Peyer's patch (tissue), 4 donors: ENCODE data around the gene CTBS. TPM values are rescaled to one million over a fixed set of nuclear protein-coding genes. Genes with fewer than 3 reads are reported as not detected.

Experiments used
- DNase-seq, 3 donors: peaks; one replicate each; pipeline ENCODE4 v3.0.0-alpha.2; 2017 to 2019
- H3K27ac ChIP-seq, 4 donors: fragments of 200-600 bp; sonication (generic); one replicate each; pipeline ENCODE4 v1.5.1; 2016 to 2019
- H3K27me3 ChIP-seq, 2 donors: fragments of 200-600 bp; sonication (generic); one replicate each; pipeline ENCODE4 v1.5.1; 2019
- H3K36me3 ChIP-seq, 3 donors: fragments of 200-600 bp; sonication (generic); one replicate each; pipeline ENCODE4 v1.5.1; 2016 to 2019
- H3K4me1 ChIP-seq, 4 donors: fragments of 200-600 bp; sonication (generic); one replicate each; pipeline ENCODE4 v1.5.1; 2016 to 2019
- H3K4me3 ChIP-seq, 4 donors: fragments of 200-600 bp; sonication (generic); 1 replicate in 3 of 4; 2 replicates in 1 of 4; pipeline ENCODE4 v1.5.1; 2016 to 2019; ENCODE audit warnings: mild to moderate bottlenecking in 1 of 4
- H3K9me3 ChIP-seq, 4 donors: fragments of 200-600 bp; sonication (generic); one replicate each; pipeline ENCODE4 v1.5.1; 2016 to 2019; ENCODE audit warnings: mild to moderate bottlenecking in 1 of 4
- CTCF ChIP-seq, 6 experiments: fragments of 450-650 bp in 4 of 6; fragments of 200-600 bp in 2 of 6; sonication (generic) in 1 of 6; IDR thresholded peaks; one replicate each; pipeline ENCODE4 v1.5.1; 2017 to 2019; ENCODE audit warnings: antibody characterized with exemption in 6 of 6, mild to moderate bottlenecking in 3 of 6, moderate library complexity in 1 of 6
- POLR2A ChIP-seq, 2 donors: fragments of 450-650 bp; IDR thresholded peaks; one replicate each; pipeline ENCODE4 v1.5.1; 2017; ENCODE audit warnings: antibody characterized with exemption in 2 of 2, mild to moderate bottlenecking in 2 of 2, moderate library complexity in 2 of 2
- total RNA-seq, 4 donors: library from RNA; depleted of rRNA; stranded (reverse); fragments of >200 nt; gene quantifications; one replicate each; pipeline ENCODE4 v1.1.0, GENCODE V29; 2016

CTBS gene
- total RNA-seq, 4 donors from 2014 or later, result 5.0 to 18.4 (median 11.4) TPM

- no peak overlapping the region for H3K27ac ChIP-seq
Measured at GRCh38 chr1:84583648-84584047, 9.4 kb upstream of the CTBS start.

GRCh38 chr1:84582802-84583587 lies 8.8 kb upstream of the CTBS start:
- peak in 1 of 3 donors; percentile 22 for DNase-seq
- Histone ChIP-seq H3K27ac (no peak overlapping the region), H3K4me3 (no peak overlapping the region), H3K9me3 (no peaks in the 10 kb centered on the region), H3K4me1 (no peaks in the 10 kb centered on the region), H3K27me3 (no peaks in the 10 kb centered on the region), H3K36me3 (no peaks in the 10 kb centered on the region)
- TF ChIP-seq CTCF (IDR thresholded peaks at IDR 0.05), result no peak
- TF ChIP-seq POLR2A (IDR thresholded peaks at IDR 0.05), result no peak

More at GRCh38 chr1:84583648-84584047, 9.4 kb upstream of the CTBS start:
- Histone ChIP-seq H3K36me3 (no peaks in the 10 kb centered on the region), H3K4me1 (no peaks in the 10 kb centered on the region), H3K27me3 (no peaks in the 10 kb centered on the region), H3K4me3 (no peak overlapping the region), H3K9me3 (no peaks in the 10 kb centered on the region)
- DNase-seq, result no peak
- TF ChIP-seq POLR2A (IDR thresholded peaks at IDR 0.05) (no peak), CTCF (IDR thresholded peaks at IDR 0.05) (no peak)

GRCh38 chr1:84581648-84582047 lies 7.4 kb upstream of the CTBS start:
- Histone ChIP-seq H3K27me3 (no peaks in the 10 kb centered on the region), H3K4me1 (no peaks in the 10 kb centered on the region), H3K27ac (no peak overlapping the region), H3K4me3 (no peak overlapping the region), H3K9me3 (no peaks in the 10 kb centered on the region), H3K36me3 (no peaks in the 10 kb centered on the region)
- DNase-seq, result no peak
- TF ChIP-seq CTCF (IDR thresholded peaks at IDR 0.05) (no peak), POLR2A (IDR thresholded peaks at IDR 0.05) (no peak)

GRCh38 chr1:84574936-84575335 lies 696 bp upstream of the CTBS start:
- TF ChIP-seq POLR2A (IDR thresholded peaks at IDR 0.05) (no peak), CTCF (IDR thresholded peaks at IDR 0.05) (no peak)
- no peak for DNase-seq
- Histone ChIP-seq H3K36me3 (no peaks in the 10 kb centered on the region), H3K27me3 (no peaks in the 10 kb centered on the region), H3K4me3 (peak overlapping the region; percentile 51 to 73 (median 64)), H3K9me3 (no peaks in the 10 kb centered on the region), H3K4me1 (peaks cover 0 to 15% (median 6%) of the 10 kb centered on the region in 4 donors), H3K27ac (peak overlapping the region in 3 of 4 donors; percentile 96 to 99 (median 97))

GRCh38 chr1:84573481-84573966 lies 716 bp downstream of the CTBS start:
- peak overlapping the region; percentile 95 to 99 (median 96) for H3K27ac ChIP-seq
- H3K36me3 ChIP-seq, result peaks cover 0 to 2% (median 0%) of the 10 kb centered on the region in 3 donors
- H3K27me3 ChIP-seq, result no peaks in the 10 kb centered on the region
- TF ChIP-seq CTCF (IDR thresholded peaks at IDR 0.05) (no peak), POLR2A (IDR thresholded peaks at IDR 0.05) (no peak)
- H3K9me3 ChIP-seq, result no peaks in the 10 kb centered on the region
- H3K4me3 ChIP-seq, result peak overlapping the region; percentile 51 to 73 (median 64)
- no peak for DNase-seq
- H3K4me1 ChIP-seq, result peaks cover 0 to 15% (median 6%) of the 10 kb centered on the region in 4 donors
